SK-N-SH (cell line): ENCODE results near the gene CFAP299. TPM values are rescaled to one million over a fixed set of nuclear protein-coding genes. Genes with fewer than 3 reads are reported as not detected.

ENCODE experiments used
- CTCF ChIA-PET: fragments of 300-600, 350-600 bp; formaldehyde crosslinking; extraction: SDS; loops from one replicate; lab custom pipeline; 2021; lab: Yijun Ruan, JAX
- POLR2A ChIA-PET: fragments of 350-600 bp; sonication (Branson Sonifier 250); formaldehyde crosslinking; extraction: SDS; loops from one replicate; lab custom pipeline; 2020; ENCODE audit warnings: antibody characterized with exemption, inconsistent platforms; lab: Yijun Ruan, JAX
- DNase-seq: peaks from one replicate; pipeline ENCODE4 v3.0.0; 2012
- H2AFZ ChIP-seq: fragments of 200-600 bp; sonication (generic); 2 replicates; pipeline ENCODE4 v1.8.1; 2016; ENCODE audit warnings: antibody characterized with exemption, mild to moderate bottlenecking, low read depth
- H3F3A ChIP-seq: fragments of 200-600 bp; sonication (generic); replicated peaks from 2 replicates; pipeline ENCODE3; 2016; ENCODE audit warnings: antibody characterized with exemption, mild to moderate bottlenecking; ENCODE audit not compliant: insufficient read depth
- H3K27ac ChIP-seq, 2 experiments: fragments of 200-500 bp in 1 of 2; fragments of 200-600 bp in 1 of 2; sonication (Bioruptor generic) in 1 of 2; sonication (generic), shearing (Covaris generic) in 1 of 2; 2 replicates each; pipeline versions ENCODE4 v1.5.1 to v1.6.1; 2014 to 2016; ENCODE audit warnings: low read depth in 2 of 2, inconsistent platforms in 1 of 2, low read length in 1 of 2, mild to moderate bottlenecking in 1 of 2, mixed read lengths in 1 of 2
- H3K27me3 ChIP-seq: fragments of 200-600 bp; sonication (generic), shearing (Covaris generic); 2 replicates; pipeline ENCODE4 v1.6.1; 2016; ENCODE audit warnings: mixed run types; ENCODE audit not compliant: insufficient read depth
- H3K36me3 ChIP-seq, 2 experiments: fragments of 200-500 bp in 1 of 2; fragments of 200-600 bp in 1 of 2; sonication (Bioruptor generic) in 1 of 2; sonication (generic) in 1 of 2; replicated peaks in 1 of 2; 2 replicates each; pipeline versions ENCODE3 to v1.5.1; 2014 to 2016; ENCODE audit warnings: low read length in 1 of 2, mild to moderate bottlenecking in 1 of 2; ENCODE audit not compliant: insufficient read depth in 2 of 2, control insufficient read depth in 1 of 2
- H3K4me1 ChIP-seq, 2 experiments: fragments of 200-500 bp in 1 of 2; fragments of 200-600 bp in 1 of 2; sonication (Bioruptor generic) in 1 of 2; sonication (generic), shearing (Covaris generic) in 1 of 2; 2 replicates each; pipeline versions ENCODE4 v1.5.1 to v1.6.1; 2014 to 2016; ENCODE audit warnings: low read depth in 1 of 2, low read length in 1 of 2, mixed run types in 1 of 2; ENCODE audit not compliant: insufficient read depth in 2 of 2, control insufficient read depth in 1 of 2
- H3K4me2 ChIP-seq: fragments of 200-600 bp; sonication (generic), shearing (Covaris generic); 2 replicates; pipeline ENCODE4 v1.6.1; 2017; ENCODE audit warnings: mixed run types
- H3K4me3 ChIP-seq, 2 experiments: fragments of 200-500 bp in 1 of 2; fragments of 200-600 bp in 1 of 2; sonication (Bioruptor generic) in 1 of 2; sonication (generic), shearing (Covaris generic) in 1 of 2; 2 replicates each; pipeline versions ENCODE4 v1.5.1 to v1.8.1; 2014 to 2016; ENCODE audit warnings: low read depth in 2 of 2, inconsistent platforms in 1 of 2, low read length in 1 of 2, mild to moderate bottlenecking in 1 of 2, mixed read lengths in 1 of 2, moderate library complexity in 1 of 2
- H3K79me2 ChIP-seq: fragments of 200-600 bp; sonication (generic); 2 replicates; pipeline ENCODE4 v1.8.1; 2017; ENCODE audit warnings: mild to moderate bottlenecking; ENCODE audit not compliant: insufficient read depth
- H3K9ac ChIP-seq: fragments of 200-600 bp; sonication (generic); 2 replicates; pipeline ENCODE4 v1.6.1; 2017; ENCODE audit warnings: mixed run types
- H3K9me2 ChIP-seq: fragments of 200-600 bp; sonication (generic); 2 replicates; pipeline ENCODE4 v1.6.1; 2017; ENCODE audit warnings: mixed run types
- H3K9me3 ChIP-seq: fragments of 200-600 bp; sonication (generic); 2 replicates; pipeline ENCODE4 v1.6.1; 2017; ENCODE audit warnings: mixed run types, mild to moderate bottlenecking, moderate library complexity
- H4K20me1 ChIP-seq: fragments of 200-600 bp; sonication (generic); 2 replicates; pipeline ENCODE4 v1.6.1; 2017; ENCODE audit warnings: mild to moderate bottlenecking, mixed run types; ENCODE audit not compliant: insufficient read depth
- EP300 ChIP-seq, 2 experiments: IDR thresholded peaks; 2 replicates each; pipeline versions ENCODE4 v1.4.0 to v1.6.1; 2012; ENCODE audit warnings: borderline replicate concordance in 1 of 2, low read depth in 1 of 2, low read length in 1 of 2
- FOSL2 ChIP-seq: IDR thresholded peaks from 2 replicates; pipeline ENCODE4 v1.4.0; 2012; ENCODE audit warnings: low read depth, mild to moderate bottlenecking, moderate library complexity, borderline replicate concordance
- FOXJ3 ChIP-seq: sonication (generic); formaldehyde crosslinking; IDR thresholded peaks from 2 replicates; pipeline ENCODE4 v1.5.1; 2020; ENCODE audit warnings: mild to moderate bottlenecking, missing genetic modification reagents
- FOXM1 ChIP-seq: IDR thresholded peaks from 2 replicates; pipeline ENCODE4 v1.4.0; 2012; ENCODE audit warnings: low read depth, mild to moderate bottlenecking
- GABPA ChIP-seq: IDR thresholded peaks from 2 replicates; pipeline ENCODE4 v1.4.0; 2012; ENCODE audit warnings: low read depth, mild to moderate bottlenecking
- GATA2 ChIP-seq: sonication (generic); formaldehyde crosslinking; IDR thresholded peaks from 2 replicates; pipeline ENCODE4 v1.5.0; 2020; ENCODE audit warnings: mild to moderate bottlenecking, missing genetic modification reagents
- MEF2A ChIP-seq: IDR thresholded peaks from 2 replicates; pipeline ENCODE4 v1.4.0; 2012; ENCODE audit warnings: low read depth, borderline replicate concordance
- RCOR1 ChIP-seq: fragments of 150-350 bp; IDR thresholded peaks from 2 replicates; pipeline ENCODE4 v1.6.1; 2017; ENCODE audit warnings: antibody characterized with exemption, low read length
- TEAD4 ChIP-seq: IDR thresholded peaks from 2 replicates; pipeline ENCODE4 v1.4.0; 2012; ENCODE audit warnings: mild to moderate bottlenecking, borderline replicate concordance; ENCODE audit not compliant: insufficient read depth
- YY1 ChIP-seq: IDR thresholded peaks from 2 replicates; pipeline ENCODE4 v1.4.0; 2012; ENCODE audit warnings: low read depth, mild to moderate bottlenecking
- polyA plus RNA-seq, 3 experiments: library from polyadenylated mRNA; depleted of rRNA; stranded (reverse); fragments of >200 nt; gene quantifications; 2 replicates each; pipeline ENCODE4 v1.2.3, GENCODE V29; 2012
- TF ChIP-seq, protein P1 (sequence below): fragments of 150-350 bp; IDR thresholded peaks from 2 replicates; pipeline ENCODE4 v1.6.1; 2016; ENCODE audit warnings: mild to moderate bottlenecking, low read depth, low read length
- TF ChIP-seq, protein P2 (sequence below): IDR thresholded peaks from 2 replicates; pipeline ENCODE4; 2012
- TF ChIP-seq, protein P3 (sequence below): IDR thresholded peaks from 2 replicates; pipeline ENCODE4 v1.6.1; 2012; ENCODE audit warnings: mild to moderate bottlenecking, low read depth, low read length, moderate library complexity
- TF ChIP-seq, protein P4 (sequence below): IDR thresholded peaks from 2 replicates; pipeline ENCODE4 v1.4.0; 2012; ENCODE audit warnings: low read depth, borderline replicate concordance

CFAP299 gene
- polyA plus RNA-seq, 1 of the 3 experiments (the other 2 are of a cell fraction) = 1.2 TPM

DNA sequence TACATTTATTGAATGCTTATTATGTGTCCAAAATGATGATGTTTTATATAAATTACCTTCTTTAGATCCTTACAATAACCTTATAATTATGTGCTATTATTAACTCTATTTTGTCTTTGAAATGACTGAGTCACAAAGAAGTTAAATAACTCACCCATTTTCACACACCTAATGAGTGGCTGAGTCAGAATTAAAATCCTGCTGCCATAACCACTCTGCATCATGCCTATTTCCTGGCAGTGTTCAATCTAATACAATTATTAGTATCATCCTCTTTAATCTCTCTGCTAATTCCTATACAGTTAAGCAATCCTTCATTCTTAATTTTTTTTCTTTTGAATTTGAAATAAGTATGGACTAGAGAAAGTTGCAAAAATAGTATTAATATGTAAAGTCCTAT lies 342.9 kb downstream of the CFAP299 start:
- CTCF ChIA-PET = no interaction called here
- POLR2A ChIA-PET = no interaction called here

DNA sequence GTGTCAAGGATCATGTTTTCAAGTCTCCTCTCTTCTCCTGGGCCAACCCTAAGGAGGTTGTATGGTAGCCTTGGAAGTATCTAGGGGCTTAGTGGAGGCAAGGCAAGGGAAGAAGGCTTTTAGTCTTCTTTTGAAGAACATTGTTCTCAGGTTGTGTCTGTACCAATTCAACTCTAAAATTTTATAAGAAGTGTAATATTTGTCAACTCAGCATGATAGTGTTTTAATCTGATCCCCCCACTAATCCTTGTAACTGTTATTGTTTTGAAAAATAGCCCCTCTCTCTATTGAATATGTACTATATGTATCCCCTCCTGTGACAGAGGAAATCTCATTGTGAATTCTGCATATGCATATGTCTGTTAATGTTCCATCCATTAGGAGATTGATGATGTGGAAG lies 345.4 kb downstream of the CFAP299 start:
- no peak overlapping the region for H3K4me3 ChIP-seq
- POLR2A ChIA-PET = no interaction called here
- no peaks in the 10 kb centered on the region; the same call in 1 of the 2 replicates for H3K9me3 ChIP-seq
- peaks cover 0 to 2% of the 10 kb centered on the region in 2 experiments for H3K36me3 ChIP-seq
- H3K4me2 ChIP-seq = no peak overlapping the region
- no peaks in the 10 kb centered on the region for H3K9me2 ChIP-seq
- H3K4me1 ChIP-seq = no peaks in the 10 kb centered on the region
- no peak overlapping the region for H3K9ac ChIP-seq
- peaks cover 5% of the 10 kb centered on the region for H3F3A ChIP-seq
- no peak overlapping the region for H2AFZ ChIP-seq
- no peaks in the 10 kb centered on the region for H3K27me3 ChIP-seq
- TF ChIP-seq GATA2 (CRISPR knock-in tag) (no peak), YY1 (no peak), TEAD4 (no peak), RCOR1 (no peak), MEF2A (no peak)
- TF ChIP-seq, protein P1, sequence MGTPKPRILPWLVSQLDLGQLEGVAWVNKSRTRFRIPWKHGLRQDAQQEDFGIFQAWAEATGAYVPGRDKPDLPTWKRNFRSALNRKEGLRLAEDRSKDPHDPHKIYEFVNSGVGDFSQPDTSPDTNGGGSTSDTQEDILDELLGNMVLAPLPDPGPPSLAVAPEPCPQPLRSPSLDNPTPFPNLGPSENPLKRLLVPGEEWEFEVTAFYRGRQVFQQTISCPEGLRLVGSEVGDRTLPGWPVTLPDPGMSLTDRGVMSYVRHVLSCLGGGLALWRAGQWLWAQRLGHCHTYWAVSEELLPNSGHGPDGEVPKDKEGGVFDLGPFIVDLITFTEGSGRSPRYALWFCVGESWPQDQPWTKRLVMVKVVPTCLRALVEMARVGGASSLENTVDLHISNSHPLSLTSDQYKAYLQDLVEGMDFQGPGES = no peak
- TF ChIP-seq, all 33 proteins: peak for 0
- H3K27ac ChIP-seq = no peak overlapping the region
- DNase-seq = no peak
- H4K20me1 ChIP-seq = no peaks in the 10 kb centered on the region
- CTCF ChIA-PET = no interaction called here
- no peaks in the 10 kb centered on the region for H3K79me2 ChIP-seq

More for the DNA sequence above, 342.9 kb downstream of the CFAP299 start:
- Histone ChIP-seq H3K27ac (peak overlapping the region in 1 of 2 experiments; percentile 23; a peak in 1 of 4 replicates), H3K9me2 (no peaks in the 10 kb centered on the region), H4K20me1 (no peaks in the 10 kb centered on the region), H3K4me2 (peak overlapping the region; percentile 17; the same call in 1 of the 2 replicates), H3K79me2 (no peaks in the 10 kb centered on the region), H3K4me1 (no peaks in the 10 kb centered on the region), H3K4me3 (no peak overlapping the region; a peak in 1 of 4 replicates), H3K9ac (no peak overlapping the region), H3K36me3 (peaks cover 0 to 2% of the 10 kb centered on the region in 2 experiments), H2AFZ (peak overlapping the region; percentile 44; the same call in 1 of the 2 replicates), H3F3A (peaks cover 5% of the 10 kb centered on the region), H3K27me3 (no peaks in the 10 kb centered on the region), H3K9me3 (no peaks in the 10 kb centered on the region; the same call in 1 of the 2 replicates)
- no peak for DNase-seq
- TF ChIP-seq FOSL2 (no peak), EP300 (IDR thresholded peaks at IDR 0.05; ENCODE audit: borderline replicate concordance in 1 of 2, low read depth in 1 of 2, low read length in 1 of 2) (0 out of 4 replicates have a peak, but pooled peaks of 1 of the 2 experiments have one; percentile 31), GABPA (no peak)
- TF ChIP-seq, protein P2, sequence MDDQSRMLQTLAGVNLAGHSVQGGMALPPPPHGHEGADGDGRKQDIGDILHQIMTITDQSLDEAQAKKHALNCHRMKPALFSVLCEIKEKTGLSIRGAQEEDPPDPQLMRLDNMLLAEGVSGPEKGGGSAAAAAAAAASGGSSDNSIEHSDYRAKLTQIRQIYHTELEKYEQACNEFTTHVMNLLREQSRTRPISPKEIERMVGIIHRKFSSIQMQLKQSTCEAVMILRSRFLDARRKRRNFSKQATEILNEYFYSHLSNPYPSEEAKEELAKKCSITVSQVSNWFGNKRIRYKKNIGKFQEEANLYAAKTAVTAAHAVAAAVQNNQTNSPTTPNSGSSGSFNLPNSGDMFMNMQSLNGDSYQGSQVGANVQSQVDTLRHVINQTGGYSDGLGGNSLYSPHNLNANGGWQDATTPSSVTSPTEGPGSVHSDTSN = peak; percentile 68

DNA sequence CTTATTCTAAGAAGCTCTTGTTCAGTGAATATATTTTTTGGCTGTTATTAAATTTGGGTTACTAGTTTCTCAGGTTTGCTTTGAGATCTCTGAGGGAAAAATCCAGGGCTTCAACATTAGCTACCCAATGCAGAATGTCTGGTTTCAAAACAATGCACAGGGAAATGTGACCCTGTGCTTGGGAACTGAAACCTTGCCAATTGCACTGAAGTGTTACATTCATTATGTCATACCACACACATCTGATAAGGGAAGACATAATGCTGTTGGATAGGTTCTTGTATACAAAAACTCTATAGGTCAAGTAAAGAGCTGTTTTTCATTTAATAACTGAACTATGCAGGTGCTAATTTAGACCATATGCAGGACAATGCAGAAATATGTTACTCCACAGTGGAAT lies 349.7 kb downstream of the CFAP299 start:
- DNase-seq = no peak
- no peak overlapping the region for H3K4me3 ChIP-seq
- no peaks in the 10 kb centered on the region for H3K79me2 ChIP-seq
- CTCF ChIA-PET = no interaction called here
- H2AFZ ChIP-seq = no peak overlapping the region
- no peaks in the 10 kb centered on the region for H3K36me3 ChIP-seq
- no peaks in the 10 kb centered on the region for H4K20me1 ChIP-seq
- POLR2A ChIA-PET = no interaction called here
- H3K4me1 ChIP-seq = no peaks in the 10 kb centered on the region
- no peaks in the 10 kb centered on the region for H3K27me3 ChIP-seq
- H3K9me2 ChIP-seq = no peaks in the 10 kb centered on the region
- H3K9me3 ChIP-seq = no peaks in the 10 kb centered on the region
- no peak overlapping the region for H3K4me2 ChIP-seq
- no peaks in the 10 kb centered on the region for H3F3A ChIP-seq
- H3K27ac ChIP-seq = no peak overlapping the region
- H3K9ac ChIP-seq = no peak overlapping the region
- TF ChIP-seq, protein P1 = no peak
- TF ChIP-seq, protein P3, sequence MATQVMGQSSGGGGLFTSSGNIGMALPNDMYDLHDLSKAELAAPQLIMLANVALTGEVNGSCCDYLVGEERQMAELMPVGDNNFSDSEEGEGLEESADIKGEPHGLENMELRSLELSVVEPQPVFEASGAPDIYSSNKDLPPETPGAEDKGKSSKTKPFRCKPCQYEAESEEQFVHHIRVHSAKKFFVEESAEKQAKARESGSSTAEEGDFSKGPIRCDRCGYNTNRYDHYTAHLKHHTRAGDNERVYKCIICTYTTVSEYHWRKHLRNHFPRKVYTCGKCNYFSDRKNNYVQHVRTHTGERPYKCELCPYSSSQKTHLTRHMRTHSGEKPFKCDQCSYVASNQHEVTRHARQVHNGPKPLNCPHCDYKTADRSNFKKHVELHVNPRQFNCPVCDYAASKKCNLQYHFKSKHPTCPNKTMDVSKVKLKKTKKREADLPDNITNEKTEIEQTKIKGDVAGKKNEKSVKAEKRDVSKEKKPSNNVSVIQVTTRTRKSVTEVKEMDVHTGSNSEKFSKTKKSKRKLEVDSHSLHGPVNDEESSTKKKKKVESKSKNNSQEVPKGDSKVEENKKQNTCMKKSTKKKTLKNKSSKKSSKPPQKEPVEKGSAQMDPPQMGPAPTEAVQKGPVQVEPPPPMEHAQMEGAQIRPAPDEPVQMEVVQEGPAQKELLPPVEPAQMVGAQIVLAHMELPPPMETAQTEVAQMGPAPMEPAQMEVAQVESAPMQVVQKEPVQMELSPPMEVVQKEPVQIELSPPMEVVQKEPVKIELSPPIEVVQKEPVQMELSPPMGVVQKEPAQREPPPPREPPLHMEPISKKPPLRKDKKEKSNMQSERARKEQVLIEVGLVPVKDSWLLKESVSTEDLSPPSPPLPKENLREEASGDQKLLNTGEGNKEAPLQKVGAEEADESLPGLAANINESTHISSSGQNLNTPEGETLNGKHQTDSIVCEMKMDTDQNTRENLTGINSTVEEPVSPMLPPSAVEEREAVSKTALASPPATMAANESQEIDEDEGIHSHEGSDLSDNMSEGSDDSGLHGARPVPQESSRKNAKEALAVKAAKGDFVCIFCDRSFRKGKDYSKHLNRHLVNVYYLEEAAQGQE = no peak
- TF ChIP-seq EP300 (IDR thresholded peaks at IDR 0.05; ENCODE audit: borderline replicate concordance in 1 of 2, low read depth in 1 of 2, low read length in 1 of 2) (no peak), RCOR1 (no peak), FOXM1 (no peak), FOXJ3 (CRISPR knock-in tag) (no peak)
- TF ChIP-seq, protein P4, sequence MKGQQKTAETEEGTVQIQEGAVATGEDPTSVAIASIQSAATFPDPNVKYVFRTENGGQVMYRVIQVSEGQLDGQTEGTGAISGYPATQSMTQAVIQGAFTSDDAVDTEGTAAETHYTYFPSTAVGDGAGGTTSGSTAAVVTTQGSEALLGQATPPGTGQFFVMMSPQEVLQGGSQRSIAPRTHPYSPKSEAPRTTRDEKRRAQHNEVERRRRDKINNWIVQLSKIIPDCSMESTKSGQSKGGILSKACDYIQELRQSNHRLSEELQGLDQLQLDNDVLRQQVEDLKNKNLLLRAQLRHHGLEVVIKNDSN = no peak
